ENCODE measurements around the gene CORT. TPM values are rescaled to one million over a fixed set of nuclear protein-coding genes. Genes with fewer than 3 reads are reported as not detected.

CORT gene
- total and polyA plus RNA-seq, 2 of the 4 experiments (the other 2 are of a cell fraction), result 0.10 TPM; not detected in 1

GRCh38 chr1:10432910-10433700, 16.7 kb upstream of the CORT start:
- Histone ChIP-seq H3K27me3 (ENCODE audit: control insufficient read depth, insufficient read depth, low read length) (no peaks in the 10 kb centered on the region), H3K9me3 (ENCODE audit: control insufficient read depth, insufficient read depth, low read length) (no peaks in the 10 kb centered on the region), H3K9me1 (ENCODE audit: insufficient read depth, low read length) (peaks cover 4% of the 10 kb centered on the region), H2AK9ac (replicated peaks; ENCODE audit: low read depth, low read length, poor library complexity) (no peak overlapping the region), H3K4me1 (ENCODE audit: control insufficient read depth, insufficient read depth, low read length) (peaks cover 2% of the 10 kb centered on the region; the same call in 1 of the 2 replicates), H3K14ac (replicated peaks; ENCODE audit: low read depth, low read length) (no peak overlapping the region), H3K4me3 (ENCODE audit: insufficient read depth, low read depth, low read length) (no peak overlapping the region), H3K23ac (ENCODE audit: low read depth, low read length) (no peak overlapping the region), H3K18ac (ENCODE audit: low read depth, low read length) (no peak overlapping the region), H2BK5ac (ENCODE audit: low read depth, low read length, poor library complexity, severe bottlenecking) (no peak overlapping the region), H3K9ac (ENCODE audit: low read depth, low read length) (no peak overlapping the region), H3K36me3 (ENCODE audit: control insufficient read depth, insufficient read depth, low read length) (peaks cover 2% of the 10 kb centered on the region; the same call in 1 of the 2 replicates), H2BK120ac (ENCODE audit: low read depth, low read length) (no peak overlapping the region), H2BK20ac (ENCODE audit: low read depth, low read length) (no peak overlapping the region), H3K27ac (ENCODE audit: insufficient read depth, low read length) (no peak overlapping the region), H2AK5ac (ENCODE audit: low read depth, low read length) (no peak overlapping the region), H3K4me2 (ENCODE audit: low read depth, low read length) (no peak overlapping the region), H2AFZ (replicated peaks; ENCODE audit: low read length, poor library complexity) (no peak overlapping the region), H4K91ac (ENCODE audit: insufficient read depth, low read depth, low read length) (no peak overlapping the region), H3K4ac (ENCODE audit: low read depth, low read length) (no peak overlapping the region), H4K8ac (ENCODE audit: low read depth in 2 of 2, low read length in 2 of 2) (no peak overlapping the region), H3K56ac (ENCODE audit: extremely low read depth, insufficient read depth, low read length) (no peak overlapping the region), H2BK15ac (ENCODE audit: low read depth, low read length) (no peak overlapping the region), H3K79me1 (ENCODE audit: low read depth in 1 of 2, low read length in 2 of 2) (peaks cover 7 to 28% of the 10 kb centered on the region in 2 experiments; a peak in 3 of 4 replicates), H4K20me1 (ENCODE audit: insufficient read depth, low read length) (no peaks in the 10 kb centered on the region), H4K5ac (ENCODE audit: low read depth, low read length) (no peak overlapping the region)
- intact Hi-C loops (cut with micrococcal nuclease) (no loop called here), in situ Hi-C loops (cut with MboI; ENCODE audit: low sequenced_read_pairs) (no loop called here), dilution Hi-C loops (cut with HindIII; ENCODE audit: low sequenced_read_pairs, unreplicated experiment) (no loop called here)
- CTCF ChIA-PET, result no interaction called here
- 100% methylated on average over 2 of the region's 14 CpGs; no CpG with 5 or more reads in 1 of the 2 experiments for WGBS, 2 experiments (ENCODE audit: extremely low coverage in 2 of 2, insufficient read length in 1 of 2)
- ATAC-seq (ENCODE audit: low read depth), result no peak
- BruUV-seq (replicated peaks), result no TSS peak
- POLR2A ChIA-PET (ENCODE audit: unreplicated experiment), result no interaction called here
- DNase-seq, result no peak
- no peak for TF ChIP-seq RFX5 (IDR thresholded peaks at IDR 0.05; ENCODE audit: low read depth, low read length)
- TF ChIP-seq CHD1 (IDR thresholded peaks at IDR 0.05; ENCODE audit: low read depth, low read length), result no peak
- TF ChIP-seq CTCF (conservative IDR thresholded peaks at IDR 0.05; ENCODE audit: low read depth, low read length), result no peak
- no peak for TF ChIP-seq USF2 (IDR thresholded peaks at IDR 0.05; ENCODE audit: low read depth, low read length)
- no peak for TF ChIP-seq NFE2L2 (IDR thresholded peaks at IDR 0.05; ENCODE audit: low read depth, low read length)
- no peak for TF ChIP-seq MAZ (IDR thresholded peaks at IDR 0.05; ENCODE audit: borderline replicate concordance, low read depth, low read length)
- TF ChIP-seq BHLHE40 (IDR thresholded peaks at IDR 0.05; ENCODE audit: low read depth, low read length), result no peak
- TF ChIP-seq CEBPB (IDR thresholded peaks at IDR 0.05; ENCODE audit: low read depth, low read length), result no peak
- TF ChIP-seq POLR2A (IDR thresholded peaks at IDR 0.05; ENCODE audit: low read depth, low read length), result no peak
- no peak for TF ChIP-seq FOS (IDR thresholded peaks at IDR 0.05; ENCODE audit: low read depth, low read length)
- no peak for TF ChIP-seq ELK1 (IDR thresholded peaks at IDR 0.05; ENCODE audit: borderline replicate concordance, low read depth, low read length)
- TF ChIP-seq SMC3 (IDR thresholded peaks at IDR 0.05; ENCODE audit: low read depth, low read length), result no peak
- TF ChIP-seq RCOR1 (IDR thresholded peaks at IDR 0.05; ENCODE audit: insufficient replicate concordance, low read length), result no peak
- no peak for TF ChIP-seq MXI1 (IDR thresholded peaks at IDR 0.05; ENCODE audit: borderline replicate concordance, low read depth, low read length)
- TF ChIP-seq MAFK (IDR thresholded peaks at IDR 0.05; ENCODE audit: low read depth, low read length), result no peak
